HG02840 (cell line): ENCODE results near the gene EXD3.
"Not testable (repeated sequence)": the region's sequence is repeated elsewhere in the genome, so short reads cannot be mapped to it uniquely, and the experiment has no call there.

ENCODE experiments used
- ATAC-seq: cut with Tn5 transposase; IDR thresholded peaks from one replicate; pipeline ENCODE4 v1.9.1; 2021; ENCODE audit warnings: mild to moderate bottlenecking, moderate library complexity, moderate number of reproducible peaks; ENCODE audit not compliant: unreplicated experiment, low FRiP score

Gene EXD3

GRCh38 chr9:137416563-137417151, 6.3 kb downstream of the EXD3 start:
- ATAC-seq = no peak

- no peak for ATAC-seq
Observed at GRCh38 chr9:137416006-137416562, 6.9 kb downstream of the EXD3 start.

- ATAC-seq = no peak
Observed at GRCh38 chr9:137415451-137415850, 7.5 kb downstream of the EXD3 start.

GRCh38 chr9:137412431-137412830, 10.5 kb downstream of the EXD3 start:
- ATAC-seq = no peak

- ATAC-seq = no peak
Observed at GRCh38 chr9:137411645-137412380, 11.1 kb downstream of the EXD3 start.

- ATAC-seq = no peak
Observed at GRCh38 chr9:137411260-137411644, 11.7 kb downstream of the EXD3 start.

GRCh38 chr9:137410891-137411249, 12.1 kb downstream of the EXD3 start:
- no peak for ATAC-seq

- ATAC-seq = not testable (repeated sequence)
Observed at GRCh38 chr9:137410236-137410890, 12.6 kb downstream of the EXD3 start.

- no peak for ATAC-seq
Observed at GRCh38 chr9:137409515-137409914, 13.4 kb downstream of the EXD3 start.

GRCh38 chr9:137408651-137409405, 14.1 kb downstream of the EXD3 start:
- no peak for ATAC-seq

GRCh38 chr9:137407590-137408300, 15.2 kb downstream of the EXD3 start:
- ATAC-seq = no peak

- ATAC-seq = no peak
Observed at GRCh38 chr9:137406876-137407589, 15.9 kb downstream of the EXD3 start.

GRCh38 chr9:137406085-137406760, 16.7 kb downstream of the EXD3 start:
- no peak for ATAC-seq

- ATAC-seq = no peak
Observed at GRCh38 chr9:137405677-137406081, 17.3 kb downstream of the EXD3 start.

- ATAC-seq = no peak
Observed at GRCh38 chr9:137404961-137405567, 17.9 kb downstream of the EXD3 start.

- ATAC-seq = no peak
Observed at GRCh38 chr9:137403269-137403668, 19.7 kb downstream of the EXD3 start.

- ATAC-seq = no peak
Observed at GRCh38 chr9:137402746-137403145, 20.2 kb downstream of the EXD3 start.

- no peak for ATAC-seq
Observed at GRCh38 chr9:137398561-137399468, 24.1 kb downstream of the EXD3 start.
